PC-3 (cell line): ENCODE results near the gene FOXN4. TPM values are rescaled to one million over a fixed set of nuclear protein-coding genes. Genes with fewer than 3 reads are reported as not detected.

Source experiments
- ATAC-seq: fragments of 200-7000 bp; cut with Tn5 transposase; 2 replicates; pipeline ENCODE4 v1.9.1; 2020; ENCODE audit warnings: mild to moderate bottlenecking, moderate library complexity
- BruUV-seq: library from RNA; stranded (reverse); fragments of 400-500 nt; replicated peaks from 2 replicates; lab custom pipeline; 2021; lab: Mats Ljungman, UMichigan
- CTCF ChIA-PET: fragments of 300-600 bp; sonication (Branson Sonifier 250); formaldehyde crosslinking; loops from one replicate; lab custom pipeline; 2022; ENCODE audit warnings: antibody characterized with exemption; lab: Charles Lee
- POLR2A ChIA-PET: fragments of 300-600 bp; sonication (Branson Sonifier 250); formaldehyde crosslinking; loops from one replicate; lab custom pipeline; 2022; ENCODE audit warnings: antibody characterized with exemption; ENCODE audit not compliant: unreplicated experiment; lab: Charles Lee
- DNase-seq: peaks from one replicate; pipeline ENCODE4 v3.0.0-alpha.2; 2015
- H2AFZ ChIP-seq: fragments of 300-600 bp; sonication (generic); 2 replicates; pipeline ENCODE4 v1.6.0; 2016; ENCODE audit warnings: antibody characterized with exemption, low read length
- H3F3A ChIP-seq: fragments of 300-600 bp; sonication (generic); one replicate; pipeline ENCODE4 v1.6.0; 2017; ENCODE audit warnings: antibody characterized with exemption, low read length, control low read depth, mild to moderate bottlenecking; ENCODE audit not compliant: unreplicated experiment
- H3K27ac ChIP-seq: fragments of 300-600 bp; sonication (generic); 2 replicates; pipeline ENCODE4 v1.5.1; 2016; ENCODE audit warnings: mild to moderate bottlenecking, low read length
- H3K27me3 ChIP-seq: fragments of 300-600 bp; sonication (generic); 2 replicates; pipeline ENCODE4 v1.6.1; 2016; ENCODE audit warnings: low read length, mixed read lengths
- H3K36me3 ChIP-seq: fragments of 300-600 bp; sonication (generic); 2 replicates; pipeline ENCODE4 v1.6.1; 2016; ENCODE audit warnings: low read depth, mixed run types, low read length, mixed read lengths
- H3K4me1 ChIP-seq: fragments of 300-600 bp; sonication (generic); 2 replicates; pipeline ENCODE4 v1.5.1; 2016; ENCODE audit warnings: low read length; ENCODE audit not compliant: insufficient read depth
- H3K4me2 ChIP-seq: fragments of 300-600 bp; sonication (generic); 2 replicates; pipeline ENCODE4 v1.6.0; 2016; ENCODE audit warnings: low read length
- H3K4me3 ChIP-seq: fragments of 300-600 bp; sonication (generic); 2 replicates; pipeline ENCODE4 v1.5.1; 2016; ENCODE audit warnings: mild to moderate bottlenecking, low read length, mixed read lengths
- H3K79me2 ChIP-seq: fragments of 300-600 bp; sonication (generic); 2 replicates; pipeline ENCODE4 v1.6.1; 2017; ENCODE audit warnings: low read length, mixed read lengths
- H3K9ac ChIP-seq: fragments of 300-600 bp; sonication (generic); 2 replicates; pipeline ENCODE4 v1.6.0; 2016; ENCODE audit warnings: mild to moderate bottlenecking, low read length
- H3K9me2 ChIP-seq: fragments of 300-600 bp; sonication (generic); replicated peaks from 2 replicates; pipeline ENCODE4 v1.6.1; 2016; ENCODE audit warnings: mixed run types, low read length, mixed read lengths
- H3K9me3 ChIP-seq: fragments of 300-600 bp; sonication (generic); 2 replicates; pipeline ENCODE4 v1.6.1; 2016; ENCODE audit warnings: low read length, mixed read lengths
- H4K20me1 ChIP-seq: fragments of 300-600 bp; sonication (generic); 2 replicates; pipeline ENCODE4 v1.6.1; 2016; ENCODE audit warnings: low read length, mixed read lengths
- EZH2 ChIP-seq: fragments of 300-600 bp; sonication (generic); IDR thresholded peaks from one replicate; pipeline ENCODE4 v1.6.1; 2017; ENCODE audit warnings: antibody characterized with exemption, mild to moderate bottlenecking, low read length; ENCODE audit not compliant: unreplicated experiment
- EZH2phosphoT487 ChIP-seq: fragments of 300-600 bp; sonication (generic); IDR thresholded peaks from 2 replicates; pipeline ENCODE4 v1.6.1; 2018; ENCODE audit warnings: mild to moderate bottlenecking, antibody characterized with exemption, low read length, borderline replicate concordance
- intact Hi-C: fragments of 100-400 bp; cut with micrococcal nuclease; formaldehyde crosslinking; loops from 2 replicates; pipeline ENCODE4 v1.9.0; 2023
- total RNA-seq: library from RNA; depleted of rRNA; stranded (reverse); fragments of >200 nt; gene quantifications from 2 replicates; pipeline ENCODE4 v1.2.3, GENCODE V29; 2014
- TF ChIP-seq, protein P1 (sequence below): fragments of 300-600 bp; sonication (generic); conservative IDR thresholded peaks from 2 replicates; pipeline ENCODE4 v1.5.1; 2017; ENCODE audit warnings: antibody characterized with exemption, low read depth, mild to moderate bottlenecking, low read length

Gene FOXN4
- total RNA-seq, 1 experiment from 2014 or later, result not detected

DNA sequence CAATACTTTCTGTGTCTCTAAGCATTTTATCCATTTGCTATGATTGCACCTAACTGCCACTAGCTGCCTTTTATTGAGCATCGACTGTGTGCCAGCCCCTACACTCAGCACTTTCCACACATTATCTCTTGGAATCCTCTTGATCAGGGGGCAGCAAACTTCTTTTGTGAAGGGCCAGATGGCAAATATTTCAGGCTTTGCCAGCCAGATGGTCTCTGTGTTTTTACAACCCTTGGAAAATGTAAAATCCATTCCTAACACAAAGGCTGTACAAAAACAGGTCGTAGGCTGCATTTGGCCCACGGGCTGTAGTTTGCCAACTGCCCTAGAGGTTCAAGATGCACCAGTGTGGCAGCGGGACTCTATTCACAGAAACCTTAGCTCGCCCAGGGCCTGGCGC, 19.5 kb downstream of the FOXN4 start:
- intact Hi-C loops, result no loop called here
- Histone ChIP-seq H3K9ac (no peak overlapping the region), H3K27ac (no peak overlapping the region), H3K4me3 (no peak overlapping the region), H3K4me2 (no peak overlapping the region), H3K79me2 (no peaks in the 10 kb centered on the region), H4K20me1 (no peaks in the 10 kb centered on the region), H3K36me3 (no peaks in the 10 kb centered on the region), H3K9me3 (no peaks in the 10 kb centered on the region), H3F3A (no peaks in the 10 kb centered on the region), H3K4me1 (no peaks in the 10 kb centered on the region), H3K9me2 (no peaks in the 10 kb centered on the region), H3K27me3 (0 out of 2 replicates have a peak, but pooled peaks cover 3% of the 10 kb centered on the region), H2AFZ (no peak overlapping the region)
- no TSS peak for BruUV-seq
- ChIA-PET CTCF (no interaction called here), POLR2A (no interaction called here)
- ATAC-seq (no peak), DNase-seq (no peak)
- TF ChIP-seq, protein P1, sequence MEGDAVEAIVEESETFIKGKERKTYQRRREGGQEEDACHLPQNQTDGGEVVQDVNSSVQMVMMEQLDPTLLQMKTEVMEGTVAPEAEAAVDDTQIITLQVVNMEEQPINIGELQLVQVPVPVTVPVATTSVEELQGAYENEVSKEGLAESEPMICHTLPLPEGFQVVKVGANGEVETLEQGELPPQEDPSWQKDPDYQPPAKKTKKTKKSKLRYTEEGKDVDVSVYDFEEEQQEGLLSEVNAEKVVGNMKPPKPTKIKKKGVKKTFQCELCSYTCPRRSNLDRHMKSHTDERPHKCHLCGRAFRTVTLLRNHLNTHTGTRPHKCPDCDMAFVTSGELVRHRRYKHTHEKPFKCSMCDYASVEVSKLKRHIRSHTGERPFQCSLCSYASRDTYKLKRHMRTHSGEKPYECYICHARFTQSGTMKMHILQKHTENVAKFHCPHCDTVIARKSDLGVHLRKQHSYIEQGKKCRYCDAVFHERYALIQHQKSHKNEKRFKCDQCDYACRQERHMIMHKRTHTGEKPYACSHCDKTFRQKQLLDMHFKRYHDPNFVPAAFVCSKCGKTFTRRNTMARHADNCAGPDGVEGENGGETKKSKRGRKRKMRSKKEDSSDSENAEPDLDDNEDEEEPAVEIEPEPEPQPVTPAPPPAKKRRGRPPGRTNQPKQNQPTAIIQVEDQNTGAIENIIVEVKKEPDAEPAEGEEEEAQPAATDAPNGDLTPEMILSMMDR, result no peak
- TF ChIP-seq EZH2phosphoT487 (no peak), EZH2 (no peak)

DNA sequence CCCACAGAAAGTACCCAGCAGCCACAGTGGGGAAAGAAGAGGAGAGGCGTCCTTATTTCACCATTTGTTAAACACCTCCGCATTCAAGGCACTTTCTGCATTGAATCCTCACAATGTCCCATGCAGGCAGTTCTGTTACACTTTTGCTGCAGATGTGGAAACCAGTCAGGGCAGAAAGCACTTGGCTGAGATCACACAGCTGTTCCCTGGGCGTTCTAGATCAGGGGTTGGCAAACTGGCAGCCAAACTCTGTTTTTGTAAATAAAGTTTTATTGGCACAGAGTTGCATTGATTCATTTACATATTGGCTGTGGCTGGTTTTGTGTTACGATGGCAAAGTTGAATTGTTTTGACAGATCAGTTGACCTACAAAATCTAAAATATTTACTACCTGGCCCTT, 20.1 kb downstream of the FOXN4 start:
- no peak overlapping the region for H3K4me2 ChIP-seq
- no peaks in the 10 kb centered on the region for H3K9me3 ChIP-seq
- H3K4me3 ChIP-seq, result no peak overlapping the region
- no peaks in the 10 kb centered on the region for H3K9me2 ChIP-seq
- H3K79me2 ChIP-seq, result no peaks in the 10 kb centered on the region
- no peak overlapping the region for H2AFZ ChIP-seq
- no peaks in the 10 kb centered on the region for H3F3A ChIP-seq
- DNase-seq (no peak), ATAC-seq (no peak)
- H3K9ac ChIP-seq, result no peak overlapping the region
- intact Hi-C loops, result no loop called here
- H3K4me1 ChIP-seq, result no peaks in the 10 kb centered on the region
- no TSS peak for BruUV-seq
- ChIA-PET CTCF (no interaction called here), POLR2A (no interaction called here)
- no peaks in the 10 kb centered on the region for H3K36me3 ChIP-seq
- H3K27me3 ChIP-seq, result 0 out of 2 replicates have a peak, but pooled peaks cover 3% of the 10 kb centered on the region
- no peaks in the 10 kb centered on the region for H4K20me1 ChIP-seq
- H3K27ac ChIP-seq, result no peak overlapping the region
- no peak for TF ChIP-seq EZH2phosphoT487
- no peak for TF ChIP-seq EZH2
- TF ChIP-seq, protein P1, result no peak

DNA sequence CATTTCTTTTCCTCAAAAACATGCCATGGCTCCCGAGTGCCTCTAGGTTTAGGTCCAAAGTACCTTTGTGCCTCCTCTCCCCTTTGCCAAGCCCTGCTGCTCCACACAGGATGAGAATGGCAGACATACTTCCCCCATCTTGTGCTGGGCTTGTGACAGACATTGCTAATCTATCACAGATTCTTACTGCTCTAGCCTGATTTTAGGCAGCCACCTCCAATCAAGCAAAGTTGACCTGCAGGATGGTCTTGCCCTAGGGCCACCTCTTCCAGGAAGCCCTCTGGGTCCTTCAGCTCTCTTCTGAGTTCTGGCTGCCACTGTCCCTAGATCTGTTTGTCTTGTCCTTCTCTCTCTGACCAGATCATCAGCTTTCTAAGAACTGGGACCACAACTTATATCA, 20.5 kb downstream of the FOXN4 start:
- DNase-seq (no peak), ATAC-seq (no peak)
- TF ChIP-seq, protein P1, result no peak
- TF ChIP-seq EZH2 (no peak), EZH2phosphoT487 (no peak)
- H3K4me3 ChIP-seq, result no peak overlapping the region
- 0 out of 2 replicates have a peak, but pooled peaks cover 3% of the 10 kb centered on the region for H3K27me3 ChIP-seq
- H3K9me2 ChIP-seq, result no peaks in the 10 kb centered on the region
- no peak overlapping the region for H3K9ac ChIP-seq
- H3K79me2 ChIP-seq, result no peaks in the 10 kb centered on the region
- no peaks in the 10 kb centered on the region for H4K20me1 ChIP-seq
- intact Hi-C loops, result no loop called here
- no peaks in the 10 kb centered on the region for H3K9me3 ChIP-seq
- no peaks in the 10 kb centered on the region for H3F3A ChIP-seq
- CTCF ChIA-PET, result no interaction called here
- H3K4me1 ChIP-seq, result no peaks in the 10 kb centered on the region
- H3K36me3 ChIP-seq, result no peaks in the 10 kb centered on the region
- H3K4me2 ChIP-seq, result no peak overlapping the region
- no TSS peak for BruUV-seq
- H2AFZ ChIP-seq, result no peak overlapping the region
- POLR2A ChIA-PET, result no interaction called here
- H3K27ac ChIP-seq, result no peak overlapping the region
